Stomach (tissue), 9 donors: ENCODE results near the gene LSG1. TPM values are rescaled to one million over a fixed set of nuclear protein-coding genes. Genes with fewer than 3 reads are reported as not detected.

Source experiments
- DNase-seq, 2 donors: peaks; one replicate each; pipeline versions ENCODE4 v3.0.0 to v3.0.0-alpha.2; 2013 to 2019
- H3K27ac ChIP-seq, 5 donors: fragments of 200-600 bp in 4 of 5; sonication (generic) in 4 of 5; one replicate each; pipeline ENCODE4 v1.5.1; 2013 to 2019; ENCODE audit warnings: mild to moderate bottlenecking in 1 of 5, moderate library complexity in 1 of 5
- H3K27me3 ChIP-seq, 3 donors: fragments of 200-600 bp; sonication (generic); one replicate each; pipeline ENCODE4 v1.5.1; 2017 to 2019; ENCODE audit warnings: mixed run types in 1 of 3
- H3K36me3 ChIP-seq, 4 donors: fragments of 200-600 bp; sonication (generic); 1 replicate in 3 of 4; 2 replicates in 1 of 4; pipeline ENCODE4 v1.5.1; 2016 to 2019
- H3K4me1 ChIP-seq, 4 donors: fragments of 200-600 bp; sonication (generic); one replicate each; pipeline ENCODE4 v1.5.1; 2016 to 2019
- H3K4me3 ChIP-seq, 4 donors: fragments of 200-600 bp; sonication (generic) in 3 of 4; one replicate each; pipeline ENCODE4 v1.5.1; 2016 to 2019; ENCODE audit warnings: mild to moderate bottlenecking in 1 of 4
- H3K9me3 ChIP-seq, 4 donors: fragments of 200-600 bp; sonication (generic); one replicate each; pipeline ENCODE4 v1.5.1; 2016 to 2019
- EP300 ChIP-seq: sonication (generic); formaldehyde crosslinking; IDR thresholded peaks from one replicate; pipeline ENCODE4 v1.6.1; 2017; ENCODE audit warnings: antibody characterized with exemption
- POLR2A ChIP-seq, 4 donors: fragments of 450-650 bp; IDR thresholded peaks; one replicate each; pipeline ENCODE4 v1.6.1; 2016; ENCODE audit warnings: antibody characterized with exemption in 4 of 4, control low read depth in 2 of 4, mild to moderate bottlenecking in 1 of 4, moderate library complexity in 1 of 4
- POLR2AphosphoS5 ChIP-seq, 3 donors: sonication (generic); formaldehyde crosslinking; IDR thresholded peaks; one replicate each; pipeline ENCODE4 v1.6.1; 2016; ENCODE audit warnings: antibody characterized with exemption in 3 of 3
- WGBS, 5 donors: extraction: QIAGEN DNeasy Blood & Tissue Kit in 3 of 5; methylation state at CpG; one replicate each; pipeline versions ENCODE4 v1.1.5 to v1.1.7; 2013 to 2018; 5-methylcytosine and 5-hydroxymethylcytosine counted together
- intact Hi-C: fragments of 100-400 bp; cut with DNase I; formaldehyde crosslinking; loops from one replicate; pipeline ENCODE4 v1.15.1; 2023; ENCODE audit warnings: low total_unique reads
- polyA plus RNA-seq, 3 donors: library from polyadenylated mRNA; stranded (reverse); fragments of 200-250 nt; gene quantifications; one replicate each; pipeline ENCODE4 v1.2.3, GENCODE V29; 2013
- total RNA-seq, 5 donors: library from RNA; depleted of rRNA; stranded (reverse); fragments of >200 nt; gene quantifications; one replicate each; pipeline versions ENCODE4 v1.1.0 to v1.2.3, GENCODE V29; 2014 to 2016
- TF ChIP-seq, protein P1 (sequence below), 7 experiments: fragments of 450-650 bp in 4 of 7; fragments of 200-600 bp in 3 of 7; sonication (generic) in 3 of 7; IDR thresholded peaks; one replicate each; pipeline ENCODE4 v1.5.1; 2016 to 2019; ENCODE audit warnings: antibody characterized with exemption in 7 of 7, control low read depth in 2 of 7, mild to moderate bottlenecking in 1 of 7
- donor health status: healthy with polysubstance abuse.
- donor health status: Bipolar disorder and iron deficiency.
- donor health status: healthy.

The LSG1 gene
- total and polyA plus RNA-seq, 8 donors: 7.2 to 240 (median 25.8) TPM

DNA sequence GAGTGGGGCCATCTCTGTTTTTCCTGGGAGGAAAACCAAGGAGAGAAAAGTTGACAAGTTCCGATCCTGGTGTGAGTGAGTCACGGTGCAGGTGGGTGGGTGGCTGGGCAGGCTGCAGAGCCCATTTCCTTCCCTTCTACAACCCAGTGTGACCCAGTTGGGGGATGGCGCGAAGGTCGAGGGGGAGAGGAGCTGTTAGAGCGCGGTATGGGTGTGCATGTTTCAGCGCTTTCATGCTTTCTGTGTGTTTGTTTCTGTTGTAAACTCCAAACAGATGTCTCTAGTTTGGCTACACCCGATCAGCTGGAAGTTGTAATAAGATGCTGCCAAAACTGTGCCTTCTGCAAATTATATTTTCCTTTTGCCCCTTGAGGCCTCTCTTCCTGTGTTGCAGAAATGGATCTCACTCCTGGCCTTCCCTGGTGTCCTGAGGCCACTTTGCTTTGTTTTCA, 17.5 kb upstream of the LSG1 start:
- peak; percentile 24 to 59 for DNase-seq
- H3K36me3 ChIP-seq: no peaks in the 10 kb centered on the region
- peaks cover 34 to 60% (median 47%) of the 10 kb centered on the region in 4 donors for H3K4me1 ChIP-seq
- intact Hi-C loops: no loop called here
- H3K27me3 ChIP-seq: peaks cover 0 to 29% (median 7%) of the 10 kb centered on the region in 3 donors
- peak overlapping the region in 4 of 5 donors; percentile 38 to 88 (median 66) for H3K27ac ChIP-seq
- peak overlapping the region in 1 of 4 donors; percentile 86 for H3K4me3 ChIP-seq
- H3K9me3 ChIP-seq: no peaks in the 10 kb centered on the region
- TF ChIP-seq POLR2AphosphoS5 (IDR thresholded peaks at IDR 0.05) (no peak), EP300 (no peak)
- TF ChIP-seq, protein P1, sequence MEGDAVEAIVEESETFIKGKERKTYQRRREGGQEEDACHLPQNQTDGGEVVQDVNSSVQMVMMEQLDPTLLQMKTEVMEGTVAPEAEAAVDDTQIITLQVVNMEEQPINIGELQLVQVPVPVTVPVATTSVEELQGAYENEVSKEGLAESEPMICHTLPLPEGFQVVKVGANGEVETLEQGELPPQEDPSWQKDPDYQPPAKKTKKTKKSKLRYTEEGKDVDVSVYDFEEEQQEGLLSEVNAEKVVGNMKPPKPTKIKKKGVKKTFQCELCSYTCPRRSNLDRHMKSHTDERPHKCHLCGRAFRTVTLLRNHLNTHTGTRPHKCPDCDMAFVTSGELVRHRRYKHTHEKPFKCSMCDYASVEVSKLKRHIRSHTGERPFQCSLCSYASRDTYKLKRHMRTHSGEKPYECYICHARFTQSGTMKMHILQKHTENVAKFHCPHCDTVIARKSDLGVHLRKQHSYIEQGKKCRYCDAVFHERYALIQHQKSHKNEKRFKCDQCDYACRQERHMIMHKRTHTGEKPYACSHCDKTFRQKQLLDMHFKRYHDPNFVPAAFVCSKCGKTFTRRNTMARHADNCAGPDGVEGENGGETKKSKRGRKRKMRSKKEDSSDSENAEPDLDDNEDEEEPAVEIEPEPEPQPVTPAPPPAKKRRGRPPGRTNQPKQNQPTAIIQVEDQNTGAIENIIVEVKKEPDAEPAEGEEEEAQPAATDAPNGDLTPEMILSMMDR (IDR thresholded peaks at IDR 0.05): no peak
- 46 to 70% (median 58%) methylated on average over 9 of the region's 9 CpGs for WGBS, 5 donors

DNA sequence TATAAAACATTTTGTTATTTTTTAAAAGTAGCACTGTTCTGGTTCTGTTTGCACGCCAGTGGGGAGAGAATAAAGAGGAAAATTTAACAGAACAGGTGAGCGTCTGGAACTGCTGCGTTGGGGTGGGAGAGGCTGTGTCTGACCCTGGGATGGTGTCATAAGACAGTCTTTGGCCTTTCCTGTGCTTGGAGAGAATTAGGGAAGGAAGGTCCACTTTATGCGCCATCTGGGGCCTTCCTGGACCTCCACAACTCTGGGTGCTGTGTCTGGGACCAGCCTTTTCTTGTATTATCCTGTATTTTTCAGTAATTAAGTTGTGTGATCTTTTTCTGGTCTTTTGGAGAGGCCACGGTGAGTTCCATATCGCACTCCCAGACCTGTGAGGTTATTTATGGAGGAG, 17.0 kb upstream of the LSG1 start:
- TF ChIP-seq, protein P1 (IDR thresholded peaks at IDR 0.05): no peak
- TF ChIP-seq POLR2AphosphoS5 (IDR thresholded peaks at IDR 0.05) (no peak), EP300 (no peak), POLR2A (IDR thresholded peaks at IDR 0.05) (no peak)
- WGBS, 5 donors: 67 to 80% (median 76%) methylated on average over 6 of the region's 6 CpGs

DNA sequence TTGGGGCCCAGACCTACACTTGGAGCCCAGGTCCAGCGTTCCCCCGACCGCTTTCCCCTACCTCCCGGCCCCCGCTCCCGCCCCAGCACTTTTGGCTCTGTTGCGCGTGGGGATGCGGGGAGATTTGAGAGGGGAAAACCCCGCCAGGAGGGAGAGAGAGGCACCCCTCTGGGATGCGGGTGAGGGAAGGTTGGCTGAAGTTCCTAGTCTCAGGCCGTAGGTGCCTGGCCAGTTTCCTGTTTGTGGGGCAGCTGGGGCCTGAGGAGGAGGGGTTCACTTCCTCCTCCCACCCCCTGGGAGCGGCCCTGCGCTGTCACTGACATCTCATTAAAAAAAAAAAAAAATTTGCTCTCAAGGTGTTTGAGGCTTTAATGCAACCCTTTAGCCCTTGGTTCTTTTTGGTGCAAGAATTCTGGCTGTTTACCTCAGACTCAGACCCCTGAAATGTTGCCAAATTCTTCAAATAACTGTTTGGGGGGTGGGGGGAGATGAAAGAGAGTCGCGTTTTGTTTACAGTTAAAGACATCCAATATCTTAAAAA, 16.3 kb upstream of the LSG1 start:
- peak; percentile 28 to 69 for DNase-seq
- intact Hi-C loops: no loop called here
- 26 to 34% (median 32%) methylated on average over 16 of the region's 16 CpGs for WGBS, 5 donors

More for the DNA sequence above, 17.0 kb upstream of the LSG1 start:
- peak overlapping the region in 1 of 4 donors; percentile 86 for H3K4me3 ChIP-seq
- no peaks in the 10 kb centered on the region for H3K36me3 ChIP-seq
- peak overlapping the region; percentile 35 to 88 (median 47) for H3K27ac ChIP-seq
- peak in 1 of 2 donors; percentile 9 for DNase-seq
- peaks cover 0 to 30% (median 7%) of the 10 kb centered on the region in 3 donors for H3K27me3 ChIP-seq
- intact Hi-C loops: no loop called here
- H3K4me1 ChIP-seq: peaks cover 34 to 60% (median 47%) of the 10 kb centered on the region in 4 donors
- no peaks in the 10 kb centered on the region for H3K9me3 ChIP-seq

DNA sequence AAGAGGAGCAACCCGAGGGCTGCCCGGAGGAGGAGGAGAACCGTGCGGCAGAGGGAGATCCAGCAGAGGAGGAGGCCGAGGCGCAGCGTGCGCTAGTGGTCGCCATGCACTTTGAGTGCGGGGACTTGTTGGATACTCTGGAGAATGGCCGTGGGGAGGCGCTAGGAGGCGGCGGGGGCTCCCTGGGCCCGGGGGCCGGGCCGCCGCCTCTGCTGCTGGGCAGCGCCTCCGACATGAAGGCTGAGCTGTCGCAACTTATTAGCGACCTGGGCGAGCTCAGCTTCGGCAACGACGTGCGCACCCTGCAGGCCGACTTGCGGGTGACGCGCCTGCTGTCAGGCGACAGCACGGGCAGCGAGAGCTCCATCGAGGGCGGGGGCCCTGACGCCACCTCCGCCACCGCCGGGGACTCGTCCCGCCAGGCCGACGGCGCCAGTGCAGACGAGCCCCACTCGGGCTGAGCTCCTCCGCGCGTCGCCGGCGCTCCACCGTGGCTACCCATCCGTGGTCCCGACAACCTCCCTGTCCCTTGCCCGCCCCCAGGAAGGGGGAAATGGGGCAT, 15.7 kb upstream of the LSG1 start:
- peak; percentile 79 to 89 for DNase-seq
- intact Hi-C loops: no loop called here
- Histone ChIP-seq H3K27ac (peak overlapping the region; percentile 70 to 88 (median 85)), H3K27me3 (peaks cover 0 to 30% (median 7%) of the 10 kb centered on the region in 3 donors), H3K36me3 (no peaks in the 10 kb centered on the region), H3K4me1 (peaks cover 38 to 66% (median 53%) of the 10 kb centered on the region in 4 donors), H3K4me3 (peak overlapping the region; percentile 58 to 86 (median 68)), H3K9me3 (no peaks in the 10 kb centered on the region)
- 2 to 4% (median 3%) methylated on average over 13 to 57 of the region's 57 CpGs for WGBS, 5 donors
- no peak for TF ChIP-seq POLR2A (IDR thresholded peaks at IDR 0.05)
- TF ChIP-seq, protein P1 (IDR thresholded peaks at IDR 0.05): peak in 3 of 7 experiments; percentile 14 to 48 (median 22)
- peak; percentile 37 to 59 (median 56) for TF ChIP-seq POLR2AphosphoS5 (IDR thresholded peaks at IDR 0.05)

More for the DNA sequence above, 16.3 kb upstream of the LSG1 start:
- no peak for TF ChIP-seq POLR2AphosphoS5 (IDR thresholded peaks at IDR 0.05)
- TF ChIP-seq, protein P1 (IDR thresholded peaks at IDR 0.05): no peak
- no peak for TF ChIP-seq POLR2A (IDR thresholded peaks at IDR 0.05)
- TF ChIP-seq EP300: no peak
- H3K27ac ChIP-seq: peak overlapping the region; percentile 70 to 88 (median 85)
- peaks cover 0 to 30% (median 7%) of the 10 kb centered on the region in 3 donors for H3K27me3 ChIP-seq
- peaks cover 34 to 60% (median 48%) of the 10 kb centered on the region in 4 donors for H3K4me1 ChIP-seq
- peak overlapping the region; percentile 58 to 86 (median 68) for H3K4me3 ChIP-seq
- H3K9me3 ChIP-seq: no peaks in the 10 kb centered on the region
- H3K36me3 ChIP-seq: no peaks in the 10 kb centered on the region
